NCI-H748 (cell line): ENCODE measurements around the gene IL11RA.
A peak's percentile ranks its signal among the peaks of the same experiment; 100 is the strongest.
"Not testable (repeated sequence)": the region's sequence is repeated elsewhere in the genome, so short reads cannot be mapped to it uniquely, and the experiment has no call there.

ENCODE experiments used
- DNase-seq: peaks from one replicate; lab custom pipeline; 2025; ENCODE audit not compliant: unreplicated experiment; lab: John Stamatoyannopoulos, UW

Gene IL11RA

DNA sequence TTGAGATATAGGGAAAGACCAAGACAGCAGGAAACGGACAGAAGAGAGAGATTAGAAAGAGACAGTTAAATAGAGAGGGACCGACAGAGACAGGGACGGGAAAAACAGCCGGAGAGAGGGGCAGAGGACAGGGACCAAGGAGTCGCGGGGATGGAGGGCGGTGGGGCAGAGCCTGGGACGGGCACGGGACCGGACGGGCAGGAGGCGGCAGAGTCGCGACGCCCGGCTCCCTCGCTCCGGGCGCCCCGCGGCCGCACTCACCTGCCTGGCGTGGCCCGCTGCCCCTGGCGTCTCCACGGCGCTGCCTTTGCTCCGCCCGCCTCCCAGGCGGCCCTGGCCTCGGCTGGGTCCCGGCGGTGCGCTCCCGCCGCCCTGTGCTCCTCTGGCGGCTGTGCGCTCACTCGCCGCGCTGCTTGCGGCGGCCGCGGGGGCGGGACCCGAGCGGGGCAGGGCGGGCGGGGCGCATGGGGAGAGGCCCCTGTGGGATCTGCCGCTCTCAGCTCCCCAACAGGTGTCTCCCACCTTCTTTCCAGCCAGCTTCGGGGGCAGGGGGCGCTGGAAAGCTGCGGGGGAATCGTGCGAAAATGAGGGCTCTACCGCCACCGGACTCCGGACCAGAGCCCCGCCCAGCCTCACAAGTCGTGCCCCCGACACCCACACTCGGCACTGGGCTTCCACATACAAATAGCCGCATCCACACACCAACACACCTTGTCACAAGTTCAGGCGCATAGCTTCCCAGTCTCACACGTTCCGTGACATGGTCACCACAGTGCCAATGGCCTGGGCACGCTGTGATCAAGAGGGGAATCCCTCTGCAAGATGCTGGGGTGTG is 23.1 kb upstream of the IL11RA start, which contains the start of gene ARID3C:
Gene ARID3C, minus strand, starts transcription at position 411 of the 835 bp plus-strand sequence. CDS start 1,052 bp downstream, outside the sequence.
- peak; percentile 68 for DNase-seq

DNA sequence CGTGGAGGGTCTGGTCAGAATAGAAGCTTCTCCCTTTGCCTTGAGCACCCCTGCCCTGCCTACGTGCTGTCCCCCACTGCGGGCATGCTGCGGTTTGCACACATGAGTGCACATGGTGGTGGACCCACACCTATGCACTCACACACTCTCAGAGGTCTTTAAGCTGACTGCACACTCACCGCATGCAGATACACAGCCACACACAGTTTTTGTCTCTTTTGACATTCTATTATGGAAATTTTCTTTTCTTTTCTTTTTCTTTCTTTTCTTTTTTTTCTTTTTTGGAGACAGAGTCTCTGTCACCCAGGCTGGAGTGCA is 22.5 kb upstream of the IL11RA start:
- no peak for DNase-seq

DNA sequence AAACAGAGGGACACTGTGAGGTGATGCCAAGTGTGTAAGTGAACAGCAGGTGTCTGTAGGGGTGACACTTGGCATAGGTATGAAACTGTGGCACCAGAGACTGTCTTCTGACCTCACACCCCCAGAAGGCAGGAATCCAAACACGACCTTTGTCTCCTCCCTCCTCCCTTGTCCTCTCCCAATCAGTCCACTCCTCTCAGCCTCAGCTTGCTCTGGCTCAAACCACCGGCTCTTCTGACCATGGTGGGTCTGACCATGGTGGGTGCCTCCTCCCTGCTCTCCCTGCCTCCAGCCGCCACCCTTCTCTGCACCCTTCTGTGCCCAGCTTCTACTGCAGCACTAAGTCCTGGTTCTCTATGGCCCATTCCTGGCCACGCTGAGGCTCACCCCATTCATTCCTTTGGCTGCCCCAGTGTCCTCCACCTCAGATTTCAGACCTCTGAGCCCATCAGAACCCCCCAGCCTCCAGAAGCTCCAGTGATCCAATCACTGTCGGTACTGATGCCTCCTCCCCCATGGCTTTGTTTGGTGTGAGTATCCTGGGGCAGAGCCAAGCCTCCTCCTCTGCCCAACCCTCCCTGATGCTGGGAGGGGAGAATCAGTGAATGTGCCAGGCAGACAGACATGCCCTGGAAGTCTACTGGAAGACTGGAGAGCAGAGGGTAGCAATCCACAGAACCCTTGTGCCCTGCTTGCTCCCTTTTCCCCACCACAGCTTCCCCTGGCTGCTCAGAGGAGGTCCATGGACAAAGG is 21.4 kb upstream of the IL11RA start:
- DNase-seq: no peak

DNA sequence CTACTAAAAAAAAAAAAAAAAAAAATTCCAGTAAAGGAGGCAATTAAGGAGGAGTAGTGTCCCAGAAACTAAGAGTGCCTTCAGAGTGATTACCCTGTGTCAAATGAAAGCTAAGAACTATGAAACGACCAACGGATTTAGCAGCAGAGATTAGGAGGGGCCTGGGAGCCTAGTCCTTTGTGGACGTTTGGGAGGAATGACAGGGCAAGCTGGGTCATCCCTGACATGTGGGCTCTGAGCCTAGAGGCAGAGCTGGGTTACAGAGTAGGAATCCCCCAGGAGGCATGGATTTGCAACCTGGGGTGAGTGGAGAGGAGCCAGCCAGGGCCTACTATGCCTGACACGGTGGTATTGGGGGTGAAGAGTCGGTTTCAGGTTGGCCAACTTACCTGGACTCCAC is 18.8 kb upstream of the IL11RA start:
- no peak for DNase-seq

- DNase-seq: peak; percentile 65
Measured at GRCh38 chr9:34633851-34634550, 18.0 kb upstream of the IL11RA start.

DNA sequence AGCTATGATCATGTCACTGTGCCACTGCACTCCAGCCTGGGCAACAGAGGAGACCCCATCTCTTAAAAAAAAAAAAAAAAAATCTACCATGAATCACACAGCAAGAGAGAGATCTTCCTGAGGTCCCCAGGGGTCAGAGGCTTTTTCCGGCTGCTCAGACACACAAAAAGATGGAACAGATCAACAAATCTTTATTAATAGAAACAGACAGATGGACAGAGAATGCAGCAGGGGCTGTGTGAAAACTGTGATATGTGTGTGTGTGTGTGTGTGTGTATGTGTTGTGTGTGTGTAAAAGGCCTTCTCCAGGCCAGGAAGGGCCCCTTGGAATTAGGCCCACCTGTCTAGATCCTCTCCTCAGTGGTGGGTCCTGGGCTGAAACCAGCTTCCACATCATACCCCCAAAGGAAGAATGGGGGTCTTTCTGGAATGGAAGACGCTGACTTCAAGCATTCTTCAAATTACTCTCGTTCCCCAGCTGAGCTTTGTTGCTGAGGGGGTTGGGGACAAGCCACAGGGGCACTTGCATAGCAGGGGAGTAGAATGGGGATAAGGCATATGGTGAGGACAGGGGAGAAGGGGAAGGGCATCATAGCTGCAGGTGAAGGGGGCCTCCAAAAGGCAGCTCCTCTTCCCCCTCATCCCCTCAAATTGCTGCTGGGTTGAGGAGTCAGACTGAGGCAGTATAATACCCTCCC is 17.3 kb upstream of the IL11RA start:
- no peak for DNase-seq

GRCh38 chr9:34635556-34635955 is 16.4 kb upstream of the IL11RA start:
- DNase-seq: no peak

DNA sequence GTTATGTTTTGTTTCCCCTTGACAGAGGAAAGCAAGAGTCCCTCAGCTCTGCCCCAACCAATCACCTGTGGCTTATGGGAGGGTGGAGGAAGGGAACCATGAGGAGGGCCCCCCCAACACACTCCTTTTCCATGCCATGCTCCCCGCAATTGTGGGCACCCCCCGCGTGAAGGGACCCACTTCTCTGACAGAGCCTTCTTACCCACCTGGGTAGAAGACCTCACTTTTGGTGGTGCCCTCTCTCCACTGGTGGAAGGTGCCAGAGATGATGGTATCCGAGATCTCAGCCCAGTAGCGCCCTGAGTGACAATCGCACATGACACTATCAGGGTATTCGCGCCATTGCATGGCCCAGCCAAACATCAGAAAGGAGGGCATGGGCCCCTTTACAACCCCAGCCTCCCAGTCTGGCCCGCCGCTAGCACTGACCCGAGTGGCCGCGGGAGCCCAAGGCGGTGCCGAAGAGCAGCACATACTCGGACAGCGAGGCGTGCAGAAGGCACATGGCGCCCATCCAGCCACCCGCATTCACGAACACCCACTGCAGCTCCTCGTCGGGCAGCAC is 15.1 kb upstream of the IL11RA start:
- DNase-seq: peak; percentile 47

GRCh38 chr9:34637356-34638137 is 14.4 kb upstream of the IL11RA start, which contains the start of gene SIGMAR1:
TSS of gene SIGMAR1 (minus strand) at chr9:34637787. CDS start at chr9:34637697, 90 bp downstream.
- peak; percentile 94 for DNase-seq

DNA sequence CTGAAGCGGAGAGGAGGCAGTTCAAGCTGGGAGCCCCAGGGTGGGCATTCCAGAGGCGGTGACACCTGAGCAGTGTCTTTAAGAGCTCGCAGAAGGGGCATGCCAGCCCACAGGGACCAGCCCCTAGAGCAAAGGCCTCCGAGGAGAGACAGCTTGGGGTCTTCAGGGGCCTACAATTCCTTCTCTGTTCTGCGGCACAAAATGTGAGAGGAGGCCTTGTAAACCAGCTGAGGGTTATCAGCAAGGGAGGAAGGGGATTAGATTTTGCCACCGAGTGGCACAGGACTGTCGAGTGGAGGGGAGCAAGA is 13.9 kb upstream of the IL11RA start:
- no peak for DNase-seq

DNA sequence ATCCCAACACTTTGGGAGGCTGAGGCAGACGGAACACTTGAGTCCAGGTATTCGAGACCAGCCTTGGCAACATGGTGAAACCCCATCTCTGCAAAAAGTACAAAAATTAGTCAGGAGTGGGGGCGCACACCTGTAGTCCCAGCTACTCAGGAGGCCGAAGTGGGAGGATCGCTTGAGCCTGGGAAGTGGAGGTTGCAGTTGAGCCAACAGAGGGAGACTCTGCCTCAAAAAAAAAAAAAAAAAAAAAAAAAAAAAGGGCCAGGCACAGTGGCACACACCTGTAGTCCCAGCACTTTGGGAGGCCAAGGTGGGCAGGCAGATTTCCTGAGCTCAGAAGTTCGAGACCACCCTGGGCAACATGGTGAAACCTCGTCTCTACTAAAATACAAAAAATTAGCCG is 12.7 kb upstream of the IL11RA start:
- DNase-seq: not testable (repeated sequence)

DNA sequence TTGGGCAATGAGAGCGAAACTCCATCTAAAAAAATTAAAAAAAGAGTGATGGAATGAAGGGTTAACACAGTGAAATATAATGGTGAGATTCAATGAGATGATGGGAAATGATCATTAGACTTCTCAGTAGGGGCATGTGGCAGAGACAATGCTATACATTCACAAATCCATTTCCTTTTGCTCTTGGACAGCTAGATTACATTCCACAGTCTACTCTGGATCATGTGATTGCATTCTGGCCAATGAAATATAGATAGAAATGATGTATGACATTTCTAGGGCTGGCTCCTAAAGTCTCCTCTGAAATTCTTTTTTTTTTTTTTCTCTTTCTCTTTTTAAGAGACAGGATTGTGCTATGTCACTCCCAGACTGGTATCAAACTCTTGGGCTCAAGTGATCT is 9.3 kb upstream of the IL11RA start:
- DNase-seq: no peak

GRCh38 chr9:34644766-34645314 is 7.1 kb upstream of the IL11RA start:
- no peak for DNase-seq

DNA sequence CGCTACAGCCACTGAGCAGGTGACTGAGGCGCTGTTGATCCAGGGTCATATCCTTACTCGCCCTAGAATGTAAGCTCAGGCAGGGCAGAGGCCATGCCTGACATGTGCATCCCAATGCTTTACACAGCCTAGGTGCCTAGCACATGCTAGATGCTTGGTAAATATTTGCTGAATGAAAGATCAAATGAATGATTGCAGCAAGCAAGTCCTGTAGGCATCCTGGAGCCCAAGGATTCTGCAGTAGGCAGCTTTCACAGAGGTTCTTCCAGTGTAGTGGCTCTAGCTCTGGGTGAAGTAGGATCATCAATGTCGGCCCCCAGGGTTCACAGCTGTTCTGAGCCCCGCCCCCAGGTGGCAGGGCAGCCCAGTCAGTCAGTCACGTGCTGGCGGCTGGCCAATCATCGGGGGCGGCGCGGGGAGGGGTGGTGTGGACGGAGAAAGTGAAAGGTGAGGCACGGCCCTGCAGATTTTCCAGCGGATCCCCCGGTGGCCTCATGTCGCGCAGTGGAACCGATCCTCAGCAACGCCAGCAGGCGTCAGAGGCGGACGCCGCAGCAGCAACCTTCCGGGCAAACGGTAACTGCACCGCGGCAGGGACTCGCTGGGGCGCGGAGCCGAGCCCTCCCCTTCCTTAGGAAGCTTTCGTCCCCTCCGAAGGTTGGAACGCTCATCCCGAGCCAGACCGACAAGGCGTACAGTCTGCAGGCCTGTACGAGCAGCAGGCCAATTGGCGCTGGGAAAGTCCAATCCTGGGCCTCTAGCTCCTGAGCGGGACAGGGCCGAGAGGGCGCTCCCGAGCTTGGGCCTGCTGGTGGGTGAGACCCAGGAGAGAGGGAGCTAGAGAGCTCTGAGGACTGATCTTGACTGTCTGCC is 5.5 kb upstream of the IL11RA start, which contains the start of gene GALT:
Gene GALT, plus strand, starts transcription at position 465 of the 873 bp plus-strand sequence. Its CDS starts 30 bp downstream, at position 495.
- DNase-seq: peak; percentile 93

DNA sequence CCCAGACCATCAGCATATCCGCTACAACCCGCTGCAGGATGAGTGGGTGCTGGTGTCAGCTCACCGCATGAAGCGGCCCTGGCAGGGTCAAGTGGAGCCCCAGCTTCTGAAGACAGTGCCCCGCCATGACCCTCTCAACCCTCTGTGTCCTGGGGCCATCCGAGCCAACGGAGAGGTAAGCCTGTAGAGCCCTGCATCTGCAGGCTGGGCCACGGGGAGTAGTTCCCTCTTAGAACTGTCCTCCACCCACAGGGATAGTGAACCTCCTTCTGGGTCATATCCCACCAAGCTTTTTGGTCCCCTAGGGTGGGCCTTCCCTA is 4.9 kb upstream of the IL11RA start:
- no peak for DNase-seq

GRCh38 chr9:34647651-34648050 is 4.3 kb upstream of the IL11RA start:
- DNase-seq: no peak

- DNase-seq: no peak
Measured at GRCh38 chr9:34648673-34649072, 3.3 kb upstream of the IL11RA start.

DNA sequence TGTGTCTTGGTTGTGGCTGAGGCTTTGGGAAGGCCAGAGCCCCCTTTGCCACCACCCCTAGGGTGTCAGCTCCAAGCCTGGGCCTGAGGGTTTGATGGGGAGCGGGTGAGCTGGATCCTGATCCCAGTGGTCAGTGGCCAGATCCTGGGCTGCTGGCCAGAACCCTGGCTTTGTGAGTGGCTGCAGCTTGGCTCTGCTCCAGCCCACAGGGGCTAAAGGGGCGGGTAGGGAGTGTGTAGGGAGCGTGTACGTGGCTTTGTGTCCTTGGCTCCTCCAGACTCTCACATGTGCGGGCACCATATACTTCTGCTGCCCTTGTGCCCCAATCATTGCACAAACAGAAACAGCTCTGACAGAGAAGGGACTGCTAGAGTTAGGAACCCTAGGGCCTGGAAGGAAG is 1.2 kb upstream of the IL11RA start:
- no peak for DNase-seq

GRCh38 chr9:34651321-34651720 is 664 bp upstream of the IL11RA start:
- DNase-seq: no peak
